GM18508 (cell line): ENCODE data around the gene UGT1A6.
"Not testable (repeated sequence)": the region's sequence is repeated elsewhere in the genome, so short reads cannot be mapped to it uniquely, and the experiment has no call there.

ENCODE experiments used
- ATAC-seq: cut with Tn5 transposase; IDR thresholded peaks from one replicate; pipeline ENCODE4 v1.9.1; 2021; ENCODE audit warnings: moderate number of reproducible peaks; ENCODE audit not compliant: insufficient read depth, unreplicated experiment

Gene UGT1A6

DNA sequence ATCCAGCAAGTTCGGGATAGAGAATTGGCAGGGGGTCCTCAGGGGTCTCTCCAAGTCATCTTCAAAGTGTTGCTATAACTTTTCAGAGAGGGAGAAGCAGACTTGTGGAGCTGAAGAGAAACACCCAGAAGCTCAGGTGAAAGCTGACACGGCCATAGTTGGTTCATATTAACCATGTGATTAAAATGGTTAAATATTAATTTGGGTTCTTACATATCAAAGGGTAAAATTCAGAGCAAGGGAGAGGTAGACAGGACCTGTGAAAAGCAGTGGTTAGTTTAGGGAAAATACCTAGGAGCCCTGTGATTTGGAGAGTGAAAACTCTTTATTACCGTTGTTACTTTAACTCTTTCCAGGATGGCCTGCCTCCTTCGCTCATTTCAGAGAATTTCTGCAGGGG, at the start of gene UGT1A6:
Gene UGT1A6 (plus strand): TSS at position 243 of the 400 bp plus-strand sequence. CDS start 115 bp downstream, at position 358.
- ATAC-seq: no peak

DNA sequence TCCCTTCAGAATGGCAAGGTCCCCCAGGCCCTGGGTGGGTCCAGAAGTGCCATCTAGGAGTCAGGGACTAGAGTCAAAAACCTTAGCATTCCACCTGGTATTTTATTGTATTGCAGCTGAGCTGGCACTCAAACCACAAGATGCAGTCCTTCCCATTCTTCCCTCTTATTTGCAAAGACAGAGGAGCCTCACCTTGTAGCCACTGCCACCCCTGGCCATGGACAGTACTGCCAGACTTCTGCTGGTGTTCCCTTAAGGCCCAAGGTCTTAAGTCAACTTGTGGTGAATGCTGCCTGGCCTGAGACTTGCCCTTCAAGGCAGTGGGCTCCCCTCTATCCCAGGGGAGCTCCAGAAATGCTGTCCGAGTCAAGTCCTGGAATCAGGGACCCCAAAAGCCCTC, 49.6 kb upstream of the UGT1A6 start:
- ATAC-seq: no peak

DNA sequence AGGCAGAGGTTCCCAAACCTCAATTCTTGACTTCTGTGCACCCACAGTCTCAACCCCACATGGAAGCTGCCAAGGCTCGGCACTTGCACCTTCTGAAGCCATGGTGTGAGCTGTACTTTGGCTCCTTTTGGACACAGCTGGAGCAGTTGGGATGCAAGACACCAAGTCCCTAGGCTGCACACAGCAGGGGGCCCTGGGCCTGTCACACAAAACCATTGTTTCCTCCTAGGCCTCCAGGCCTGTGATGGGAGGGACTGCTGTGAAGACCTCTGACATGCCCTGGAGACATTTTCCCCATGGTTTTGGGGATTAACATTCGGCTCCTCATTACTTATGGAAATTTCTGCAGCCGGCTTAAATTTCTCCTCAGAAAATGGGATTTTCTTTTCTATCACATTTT, 46.7 kb upstream of the UGT1A6 start:
- ATAC-seq: not testable (repeated sequence)

GRCh38 chr2:233650981-233651380, 41.7 kb upstream of the UGT1A6 start:
- no peak for ATAC-seq

GRCh38 chr2:233651430-233651829, 41.3 kb upstream of the UGT1A6 start:
- ATAC-seq: no peak

- ATAC-seq: no peak
These were observed 38.2 kb upstream of the UGT1A6 start for GRCh38 chr2:233654501-233654900.

- no peak for ATAC-seq
These were observed 37.6 kb upstream of the UGT1A6 start for GRCh38 chr2:233655043-233655442.

- not testable (repeated sequence) for ATAC-seq
These were observed 36.7 kb upstream of the UGT1A6 start for GRCh38 chr2:233655943-233656342.

DNA sequence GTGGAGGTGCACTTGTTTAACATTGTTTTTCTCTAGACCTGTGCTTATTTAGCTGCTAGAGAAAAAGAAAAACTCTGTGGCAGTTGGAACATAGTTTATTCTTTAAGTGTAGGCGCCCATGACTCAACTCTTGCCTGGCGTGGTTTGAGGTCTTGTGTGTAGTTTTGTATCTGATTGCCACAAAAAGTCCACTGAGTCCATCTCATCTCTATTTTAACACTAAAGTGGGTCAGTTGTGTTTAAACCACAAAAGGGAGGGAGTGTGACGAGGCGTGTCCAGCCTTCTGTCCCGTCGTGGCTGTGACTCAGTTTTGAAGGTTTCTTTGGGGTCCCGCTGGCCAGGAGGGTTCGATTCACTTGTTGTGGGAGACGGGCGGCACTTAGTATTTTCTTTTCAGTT, 36.2 kb upstream of the UGT1A6 start:
- ATAC-seq: no peak

- no peak for ATAC-seq
These were observed 34.1 kb upstream of the UGT1A6 start for GRCh38 chr2:233658610-233659009.

DNA sequence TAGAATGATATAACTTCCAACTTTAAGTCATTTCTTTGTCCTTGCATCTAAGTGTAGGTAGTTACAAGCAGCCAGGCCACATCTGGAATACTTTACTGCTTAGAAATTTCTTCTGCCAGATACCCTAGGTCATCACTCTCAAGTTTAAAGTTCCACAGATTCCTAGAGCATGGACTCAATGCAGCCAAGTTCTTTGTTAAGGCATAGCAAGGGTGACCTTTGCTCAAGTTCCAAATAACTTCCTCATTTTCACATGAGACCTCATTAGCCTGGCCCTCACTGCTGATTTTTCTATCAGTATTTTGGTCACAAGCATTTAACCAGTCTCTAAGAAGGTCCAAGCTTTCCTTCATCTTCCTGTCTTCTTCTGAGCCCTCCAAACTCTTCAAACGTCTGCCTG, 28.8 kb upstream of the UGT1A6 start:
- ATAC-seq: no peak

DNA sequence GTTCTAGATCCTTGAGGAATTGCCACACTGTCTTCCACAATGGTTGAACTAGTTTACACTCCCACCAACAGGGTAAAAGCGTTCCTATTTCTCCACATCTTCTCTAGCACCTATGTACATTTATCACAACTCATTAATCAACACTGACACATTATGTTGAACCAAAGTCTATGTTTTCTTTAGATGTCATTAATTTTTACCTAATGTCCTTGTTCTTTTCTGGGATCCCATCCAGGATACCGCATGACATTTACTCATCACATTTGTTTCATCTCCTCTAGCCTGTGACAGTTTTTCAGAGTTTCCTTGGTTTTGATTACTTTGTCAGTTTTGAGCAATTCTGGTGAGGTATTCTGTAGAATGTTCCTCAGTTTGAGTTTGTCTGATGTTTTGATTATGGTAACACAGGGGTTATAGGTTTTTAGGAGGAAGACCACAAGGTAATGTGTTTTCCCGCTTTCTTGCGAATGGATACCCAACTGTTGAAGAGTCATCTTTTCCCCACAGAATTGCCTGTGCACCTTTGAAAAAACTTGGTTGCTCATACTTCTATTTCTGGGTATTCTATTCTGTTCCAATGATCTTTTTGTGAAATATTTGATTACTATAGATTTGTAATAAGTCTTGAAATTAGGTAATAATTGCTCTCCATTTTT, 24.0 kb upstream of the UGT1A6 start:
- ATAC-seq: no peak

GRCh38 chr2:233671290-233672161, 21.2 kb upstream of the UGT1A6 start, which contains the start of gene UGT1A9:
UGT1A9 (plus strand) TSS chr2:233671898; CDS start chr2:233671935, 37 bp downstream.
- no peak for ATAC-seq

DNA sequence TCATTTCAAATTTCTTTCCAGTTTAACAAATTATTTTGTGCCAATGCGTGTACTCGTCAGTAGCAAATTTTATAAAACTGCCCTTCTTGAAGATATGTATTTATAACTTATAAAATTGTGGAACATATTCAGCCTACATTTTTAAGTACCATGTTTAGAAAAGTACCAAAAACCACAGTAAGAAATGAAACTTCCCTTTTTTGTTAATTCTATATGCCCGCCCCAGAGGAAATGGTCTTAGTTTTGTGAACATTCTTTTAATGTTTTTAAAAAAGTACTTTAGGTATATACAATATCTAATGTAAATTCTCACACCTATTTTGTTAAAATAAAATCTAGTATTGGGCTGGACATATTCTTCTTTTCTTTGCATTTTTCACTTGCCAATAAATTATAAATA, 19.8 kb upstream of the UGT1A6 start:
- ATAC-seq: no peak

- no peak for ATAC-seq
These were observed 18.8 kb upstream of the UGT1A6 start for GRCh38 chr2:233673896-233674295.

GRCh38 chr2:233674314-233674713, 18.4 kb upstream of the UGT1A6 start:
- no peak for ATAC-seq

DNA sequence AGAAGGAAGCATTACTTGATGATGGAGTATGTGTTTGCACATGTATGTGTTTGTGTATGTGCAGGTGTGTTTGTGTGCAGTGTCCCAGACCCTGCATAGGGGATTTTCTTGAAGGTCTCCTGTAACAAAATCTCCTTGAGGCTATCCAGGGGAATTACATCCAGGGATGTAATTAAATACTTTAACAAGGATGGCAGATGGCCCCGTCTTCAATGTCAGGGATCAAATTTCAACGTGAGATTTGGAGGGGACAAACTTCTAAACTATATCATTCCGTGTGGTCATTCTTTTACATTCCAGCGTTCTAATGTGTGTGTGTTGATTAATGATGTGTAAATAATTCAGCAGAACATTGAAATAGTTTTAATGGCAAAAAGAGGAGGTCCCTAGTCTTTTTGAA, 17.7 kb upstream of the UGT1A6 start:
- ATAC-seq: no peak

DNA sequence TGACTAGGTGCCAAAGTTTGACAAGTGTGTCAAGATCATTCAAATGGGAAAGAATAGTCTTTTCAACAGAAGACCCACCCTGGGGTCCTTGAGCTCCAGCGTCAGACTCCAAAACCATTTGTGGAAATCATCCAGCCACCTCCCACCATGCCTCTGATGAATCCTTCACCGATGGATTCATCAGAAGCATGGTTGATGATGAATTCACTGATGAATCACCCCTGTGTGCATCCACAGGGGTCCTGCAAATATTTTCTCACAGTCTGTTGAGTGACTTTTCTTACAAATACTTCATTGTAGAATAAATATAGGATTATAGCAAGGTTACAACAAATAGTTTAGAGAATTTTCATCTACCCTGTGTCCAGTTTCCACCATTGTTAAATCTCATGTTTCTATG, 16.6 kb upstream of the UGT1A6 start:
- no peak for ATAC-seq

- no peak for ATAC-seq
These were observed 13.5 kb upstream of the UGT1A6 start for GRCh38 chr2:233679196-233679595.

- no peak for ATAC-seq
These were observed 12.2 kb upstream of the UGT1A6 start for GRCh38 chr2:233680361-233681045.

DNA sequence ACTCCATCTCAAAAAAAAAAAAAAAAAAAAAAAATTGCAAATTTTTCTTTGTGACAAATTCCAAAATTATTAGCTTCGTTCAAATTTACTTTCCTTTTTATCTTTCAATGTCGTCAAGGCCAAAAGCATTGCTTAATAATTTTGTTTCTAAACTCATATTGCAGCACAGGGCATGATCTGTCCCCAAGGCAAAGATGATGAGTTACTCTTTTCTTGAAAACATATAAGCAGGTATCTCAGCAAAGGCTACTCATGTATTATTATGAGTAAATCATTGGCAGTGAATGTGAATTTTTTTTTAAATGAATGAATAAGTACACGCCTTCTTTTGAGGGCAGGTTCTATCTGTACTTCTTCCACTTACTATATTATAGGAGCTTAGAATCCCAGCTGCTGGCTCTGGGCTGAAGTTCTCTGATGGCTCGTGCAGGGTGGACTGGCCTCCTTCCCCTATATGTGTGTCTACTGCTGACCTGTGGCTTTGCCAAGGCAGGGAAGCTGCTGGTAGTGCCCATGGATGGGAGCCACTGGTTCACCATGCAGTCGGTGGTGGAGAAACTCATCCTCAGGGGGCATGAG, 11.1 kb upstream of the UGT1A6 start, which contains the start of gene UGT1A7:
Gene UGT1A7 (plus strand): TSS at position 381 of the 579 bp plus-strand sequence. CDS start 37 bp downstream, at position 418.
- ATAC-seq: no peak
